Activated CD4-positive, alpha-beta T cell treated with anti-CD3 and anti-CD28 coated beads for 36 hours (primary cell): ENCODE results near the gene PEAK1. TPM values are rescaled to one million over a fixed set of nuclear protein-coding genes. Genes with fewer than 3 reads are reported as not detected.

Source experiments
- ATAC-seq: fragments of 200-7000 bp; cut with Tn5 transposase; one replicate; pipeline ENCODE4 v1.10.0; 2021; ENCODE audit warnings: mild to moderate bottlenecking, moderate library complexity
- CTCF ChIA-PET: fragments of 350-600 bp; sonication (Branson Sonifier 250); formaldehyde crosslinking; loops from one replicate; lab custom pipeline; 2021; ENCODE audit warnings: antibody characterized with exemption; lab: Charles Lee
- POLR2A ChIA-PET: fragments of 350-600 bp; sonication (Branson Sonifier 250); formaldehyde crosslinking; loops from one replicate; lab custom pipeline; 2021; ENCODE audit warnings: antibody characterized with exemption, inconsistent platforms; lab: Charles Lee
- DNase-seq: peaks from one replicate; pipeline ENCODE4 v3.0.0-alpha.2; 2020
- H3K27ac Mint-ChIP-seq: one replicate; pipeline ENCODE4 v1.8.0; 2021; ENCODE audit warnings: mixed read lengths
- H3K27me3 Mint-ChIP-seq: one replicate; pipeline ENCODE4 v1.8.0; 2021; ENCODE audit warnings: mixed read lengths
- H3K36me3 Mint-ChIP-seq: one replicate; pipeline ENCODE4 v1.8.0; 2021; ENCODE audit warnings: low read depth, mixed read lengths
- H3K4me1 Mint-ChIP-seq: one replicate; pipeline ENCODE4 v1.8.0; 2021; ENCODE audit warnings: mixed read lengths
- H3K4me3 Mint-ChIP-seq: one replicate; pipeline ENCODE4 v1.8.0; 2021; ENCODE audit warnings: mild to moderate bottlenecking, moderate library complexity, mixed read lengths
- H3K9me3 Mint-ChIP-seq: one replicate; pipeline ENCODE4 v1.8.0; 2021; ENCODE audit warnings: low read depth, mixed read lengths
- intact Hi-C, 2 experiments: fragments of 100-400 bp; cut with DNase I in 1 of 2; cut with micrococcal nuclease in 1 of 2; formaldehyde crosslinking; loops; one replicate each; pipeline versions ENCODE4 v1.14.2 to v1.15.1; 2022 to 2024; cut with DNase I, micrococcal nuclease
- total RNA-seq, 2 experiments: library from RNA; stranded (reverse); gene quantifications; one replicate each; pipeline ENCODE4 v1.2.3, GENCODE V29; 2021

Gene PEAK1
- total RNA-seq, 2 experiments from 2014 or later, result 26.5 to 27.0 TPM

DNA sequence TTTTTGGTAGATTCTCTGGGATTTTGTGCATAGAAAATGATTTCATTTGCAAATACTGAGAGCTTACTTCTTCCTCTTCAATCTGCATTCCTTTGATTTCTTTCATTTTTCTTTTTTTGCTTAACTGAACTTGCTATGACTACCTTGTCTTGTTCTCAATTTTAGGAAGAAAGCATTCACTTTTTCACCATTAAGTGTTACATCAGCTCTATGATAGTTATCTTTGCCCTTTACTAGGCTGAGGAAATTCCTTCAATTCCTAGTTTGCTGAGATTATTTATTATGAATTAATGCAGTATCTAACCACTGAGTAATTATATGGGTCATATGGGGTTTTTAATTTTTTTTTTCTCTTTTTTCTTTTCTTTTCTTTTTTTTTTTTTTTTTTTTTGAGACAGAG, 172.8 kb downstream of the PEAK1 start:
- H3K4me1 Mint-ChIP-seq, result peaks cover 9% of the 10 kb centered on the region
- no peaks in the 10 kb centered on the region for H3K27me3 Mint-ChIP-seq
- DNase-seq, result no peak
- peaks cover 2% of the 10 kb centered on the region for H3K36me3 Mint-ChIP-seq
- ChIA-PET POLR2A (no interaction called here), CTCF (no interaction called here)
- intact Hi-C loops, result no loop called here
- no peaks in the 10 kb centered on the region for H3K9me3 Mint-ChIP-seq
- no peak overlapping the region for H3K27ac Mint-ChIP-seq
- no peak for ATAC-seq
- H3K4me3 Mint-ChIP-seq, result no peak overlapping the region

DNA sequence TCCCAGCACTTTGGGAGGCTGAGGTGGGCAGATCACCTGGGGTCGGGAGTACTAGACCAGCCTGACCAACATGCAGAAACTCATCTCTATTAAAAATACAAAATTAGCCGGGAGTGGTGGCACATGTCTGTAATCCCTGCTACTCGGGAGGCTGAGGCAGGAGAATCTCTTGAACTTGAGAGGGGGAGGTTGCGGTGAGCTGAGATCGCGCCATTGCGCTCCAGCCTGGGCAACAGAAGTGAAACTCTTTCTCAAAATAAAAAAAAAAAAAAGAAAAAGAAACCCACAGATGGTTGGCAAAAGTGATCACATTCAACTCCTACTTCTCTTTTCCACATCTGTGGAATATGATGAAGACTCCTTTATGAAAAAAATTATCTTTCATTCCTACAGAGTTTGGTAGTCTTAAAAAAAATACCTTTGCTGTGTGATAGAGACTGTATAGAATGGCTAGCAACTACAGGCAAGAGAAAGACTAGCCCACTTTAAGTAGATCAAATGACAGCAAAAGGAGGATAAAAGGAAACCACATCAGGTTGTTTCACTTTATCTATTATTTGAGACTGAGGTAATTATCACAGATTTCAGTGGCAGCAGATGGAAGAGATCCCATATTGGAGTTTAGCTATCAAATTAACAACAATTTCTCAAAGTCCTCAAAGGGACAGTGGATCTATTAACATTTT, 176.0 kb downstream of the PEAK1 start:
- intact Hi-C loops, result no loop called here
- H3K9me3 Mint-ChIP-seq, result no peaks in the 10 kb centered on the region
- POLR2A ChIA-PET, result no interaction called here

DNA sequence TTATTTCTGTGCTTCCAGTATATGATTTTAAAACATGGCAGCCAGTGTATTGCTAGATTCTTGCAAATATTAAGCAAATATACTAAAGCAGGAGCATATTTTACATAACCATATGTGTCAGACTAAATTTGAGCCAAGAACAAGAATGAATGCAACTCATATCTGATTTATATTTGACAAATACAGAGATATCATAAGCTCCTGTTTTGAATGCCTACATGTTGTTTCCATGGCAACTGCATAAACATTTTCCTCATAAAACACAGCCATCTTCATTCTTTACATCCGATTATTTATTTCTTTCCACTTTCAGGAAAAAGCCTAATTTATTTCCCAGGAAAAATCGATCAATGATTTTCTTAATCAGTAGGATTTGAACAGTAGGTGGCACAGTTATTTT, 176.8 kb downstream of the PEAK1 start:
- intact Hi-C loops, result no loop called here
- ChIA-PET POLR2A (no interaction called here), CTCF (no interaction called here)
- DNase-seq (no peak), ATAC-seq (no peak)
- H3K4me3 Mint-ChIP-seq, result no peak overlapping the region
- H3K9me3 Mint-ChIP-seq, result no peaks in the 10 kb centered on the region
- H3K27me3 Mint-ChIP-seq, result no peaks in the 10 kb centered on the region
- no peak overlapping the region for H3K27ac Mint-ChIP-seq
- H3K36me3 Mint-ChIP-seq, result peaks cover 2% of the 10 kb centered on the region
- peaks cover 4% of the 10 kb centered on the region for H3K4me1 Mint-ChIP-seq

More for the DNA sequence above, 176.0 kb downstream of the PEAK1 start:
- Mint-ChIP-seq H3K36me3 (peaks cover 2% of the 10 kb centered on the region), H3K4me3 (no peak overlapping the region), H3K27ac (no peak overlapping the region), H3K27me3 (no peaks in the 10 kb centered on the region), H3K4me1 (peaks cover 4% of the 10 kb centered on the region)
- CTCF ChIA-PET, result no interaction called here
- DNase-seq, result no peak
- ATAC-seq, result no peak

DNA sequence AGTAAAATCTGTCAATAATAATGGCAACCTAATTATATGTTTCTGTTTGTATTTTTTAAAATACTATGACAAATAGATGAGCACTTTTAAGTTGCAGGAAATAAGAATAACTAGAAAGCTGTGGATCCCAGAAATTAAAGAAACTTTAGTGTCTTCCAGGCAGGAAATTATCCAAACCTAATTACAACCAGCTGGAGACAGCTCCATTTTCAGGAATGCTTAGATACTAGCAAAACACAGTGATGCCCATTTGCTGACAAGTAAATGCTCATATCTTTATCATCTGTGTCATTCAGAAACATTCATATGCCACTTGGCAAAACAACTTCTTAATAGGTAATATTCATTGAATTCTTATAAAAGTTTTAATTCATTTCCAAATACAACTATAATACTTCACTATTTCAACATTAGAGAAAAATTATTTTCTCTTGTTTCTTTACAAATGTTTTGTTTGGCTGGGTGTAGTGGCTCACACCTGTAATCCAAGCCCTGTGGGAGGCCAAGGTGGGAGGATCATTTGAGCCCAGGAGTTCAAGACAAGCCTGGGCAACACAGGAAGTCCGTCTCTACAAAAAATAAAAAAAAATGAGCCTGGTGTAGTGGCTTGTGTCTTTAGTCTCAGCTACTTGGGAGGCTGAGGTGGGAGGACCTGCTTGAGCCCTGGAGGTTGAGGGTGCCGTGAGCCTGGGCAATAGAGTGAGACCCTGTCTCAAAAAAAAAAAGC, 179.9 kb downstream of the PEAK1 start:
- Mint-ChIP-seq H3K27me3 (no peaks in the 10 kb centered on the region), H3K9me3 (peaks cover 7% of the 10 kb centered on the region), H3K4me1 (peaks cover 4% of the 10 kb centered on the region), H3K27ac (no peak overlapping the region), H3K4me3 (no peak overlapping the region), H3K36me3 (peaks cover 8% of the 10 kb centered on the region)
- CTCF ChIA-PET, result interaction anchor here (0.8 kb wide), 1 partner anchor 9 kb away, joined by 3 read pairs; no protein-coding TSS in a partner anchor
- ATAC-seq (no peak), DNase-seq (no peak)
- POLR2A ChIA-PET, result no interaction called here
- intact Hi-C loops, result no loop called here

DNA sequence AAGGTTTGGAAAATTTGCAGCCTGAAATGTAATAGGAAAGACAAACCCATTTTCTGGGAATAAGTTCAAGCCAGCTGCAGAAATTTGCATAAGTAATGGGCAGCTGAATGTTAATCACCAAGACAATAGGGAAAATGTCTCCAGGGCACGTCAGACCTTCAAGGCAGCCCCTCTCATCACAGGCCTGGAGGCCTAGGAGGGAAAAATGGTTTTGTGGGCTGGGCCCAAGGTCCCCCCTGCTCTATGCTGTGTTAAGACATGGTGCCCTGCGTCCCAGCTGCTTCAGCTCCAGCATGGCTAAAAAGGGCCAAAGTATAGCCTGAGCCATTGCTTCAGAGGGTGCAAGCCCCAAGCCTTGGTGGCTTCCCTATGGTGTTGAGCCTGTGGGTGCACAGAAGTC, 184.3 kb downstream of the PEAK1 start:
- no peak overlapping the region for H3K27ac Mint-ChIP-seq
- ChIA-PET CTCF (no interaction called here), POLR2A (no interaction called here)
- no peak for ATAC-seq
- intact Hi-C loops, result no loop called here
- no peak for DNase-seq
- H3K9me3 Mint-ChIP-seq, result peaks cover 7% of the 10 kb centered on the region
- H3K4me1 Mint-ChIP-seq, result peaks cover 6% of the 10 kb centered on the region
- H3K36me3 Mint-ChIP-seq, result peaks cover 6% of the 10 kb centered on the region
- no peaks in the 10 kb centered on the region for H3K27me3 Mint-ChIP-seq
- no peak overlapping the region for H3K4me3 Mint-ChIP-seq

DNA sequence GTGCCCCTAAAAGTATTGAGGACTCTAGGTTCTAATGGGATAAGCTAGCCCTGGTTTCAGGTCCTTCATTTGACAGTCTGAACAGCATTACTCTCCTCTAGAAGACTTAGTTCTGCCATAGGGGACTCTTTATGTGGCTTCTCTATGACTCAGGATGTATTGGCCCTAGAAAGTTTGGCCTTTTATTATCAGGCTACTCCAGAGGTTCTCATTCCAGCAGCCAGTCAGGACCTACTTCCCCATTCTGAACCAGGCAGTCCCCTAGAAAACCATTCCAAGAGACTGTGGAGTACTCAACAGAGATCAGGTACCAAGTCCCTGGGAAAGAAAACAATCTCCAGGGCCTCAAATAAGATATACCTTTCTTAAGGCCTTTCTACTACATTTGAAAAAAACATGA, 191.1 kb downstream of the PEAK1 start:
- no peak overlapping the region for H3K4me3 Mint-ChIP-seq
- no peaks in the 10 kb centered on the region for H3K27me3 Mint-ChIP-seq
- H3K4me1 Mint-ChIP-seq, result peaks cover 17% of the 10 kb centered on the region
- H3K9me3 Mint-ChIP-seq, result no peaks in the 10 kb centered on the region
- POLR2A ChIA-PET, result no interaction called here
- H3K27ac Mint-ChIP-seq, result no peak overlapping the region
- CTCF ChIA-PET, result no interaction called here
- intact Hi-C loops, result no loop called here
- ATAC-seq, result no peak
- no peak for DNase-seq
- H3K36me3 Mint-ChIP-seq, result no peaks in the 10 kb centered on the region

DNA sequence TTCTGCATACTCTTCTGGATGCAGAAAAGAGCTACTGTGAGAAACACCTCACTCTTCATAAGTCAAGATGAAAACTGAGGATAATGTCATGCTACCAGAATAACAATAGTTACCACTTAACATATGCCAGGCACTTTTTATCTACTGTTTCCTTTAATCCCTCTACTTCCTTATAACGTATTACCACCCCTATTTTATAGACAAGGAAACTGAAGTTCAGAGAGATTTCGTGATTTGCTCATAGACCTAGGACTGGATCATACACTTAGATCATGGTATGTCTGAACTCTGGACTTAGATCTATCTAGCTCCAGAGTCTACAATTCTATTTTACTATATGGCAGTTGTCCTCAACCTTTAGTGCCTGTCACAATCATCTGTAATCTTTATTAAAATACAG, 193.3 kb downstream of the PEAK1 start:
- H3K9me3 Mint-ChIP-seq, result no peaks in the 10 kb centered on the region
- peaks cover 12% of the 10 kb centered on the region for H3K4me1 Mint-ChIP-seq
- no peaks in the 10 kb centered on the region for H3K27me3 Mint-ChIP-seq
- H3K36me3 Mint-ChIP-seq, result no peaks in the 10 kb centered on the region
- no peak overlapping the region for H3K4me3 Mint-ChIP-seq
- intact Hi-C loops, result no loop called here
- ChIA-PET CTCF (no interaction called here), POLR2A (no interaction called here)
- ATAC-seq, result no peak
- H3K27ac Mint-ChIP-seq, result no peak overlapping the region
- no peak for DNase-seq

DNA sequence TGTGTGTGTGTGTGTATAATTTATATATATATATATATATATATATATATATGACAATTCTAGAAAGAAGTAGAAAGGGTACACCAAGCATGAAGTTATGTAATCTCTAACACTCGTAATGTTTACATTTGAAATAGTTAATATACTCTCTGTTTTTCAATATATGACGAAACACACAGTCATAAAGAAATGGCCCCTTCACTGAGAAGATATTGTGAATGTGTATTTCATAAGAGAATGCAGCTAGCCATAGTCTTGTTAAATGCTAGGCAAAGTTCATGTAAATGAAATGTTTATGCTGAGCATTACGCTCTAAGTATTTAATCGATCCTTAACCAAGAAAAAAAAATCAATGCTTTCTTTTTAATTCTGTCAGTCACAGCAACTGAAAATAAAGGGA, 194.3 kb downstream of the PEAK1 start:
- Mint-ChIP-seq H3K4me3 (no peak overlapping the region), H3K27me3 (no peaks in the 10 kb centered on the region), H3K36me3 (no peaks in the 10 kb centered on the region), H3K4me1 (peaks cover 12% of the 10 kb centered on the region), H3K27ac (no peak overlapping the region), H3K9me3 (no peaks in the 10 kb centered on the region)
- ChIA-PET POLR2A (no interaction called here), CTCF (no interaction called here)
- ATAC-seq, result no peak
- no peak for DNase-seq
- intact Hi-C loops, result no loop called here

DNA sequence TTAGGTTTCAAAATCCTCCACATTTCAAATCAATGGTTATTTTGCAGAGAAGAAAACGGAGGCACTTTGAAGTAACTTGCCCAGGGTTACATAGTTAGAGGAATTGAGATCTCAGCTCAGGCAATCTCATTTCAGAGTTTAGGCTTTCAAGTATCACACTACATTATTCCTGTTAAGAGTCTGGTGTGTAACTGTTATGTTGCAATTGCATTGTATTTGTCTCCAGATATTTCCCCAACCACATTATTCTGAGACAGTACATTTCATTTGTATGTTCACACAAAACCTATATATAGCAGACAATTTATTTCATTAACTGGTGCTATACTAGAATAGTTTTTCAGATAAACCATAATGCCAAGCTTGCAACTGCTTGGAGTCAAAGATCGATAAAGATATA, 194.8 kb downstream of the PEAK1 start:
- ATAC-seq (no peak), DNase-seq (no peak)
- Mint-ChIP-seq H3K27ac (no peak overlapping the region), H3K27me3 (no peaks in the 10 kb centered on the region), H3K9me3 (no peaks in the 10 kb centered on the region), H3K36me3 (no peaks in the 10 kb centered on the region), H3K4me1 (peaks cover 12% of the 10 kb centered on the region), H3K4me3 (no peak overlapping the region)
- intact Hi-C loops, result no loop called here
- ChIA-PET POLR2A (interaction anchor here (0.5 kb wide), 1 partner anchor 123 kb away, joined by 3 read pairs; no protein-coding TSS in a partner anchor), CTCF (no interaction called here)

DNA sequence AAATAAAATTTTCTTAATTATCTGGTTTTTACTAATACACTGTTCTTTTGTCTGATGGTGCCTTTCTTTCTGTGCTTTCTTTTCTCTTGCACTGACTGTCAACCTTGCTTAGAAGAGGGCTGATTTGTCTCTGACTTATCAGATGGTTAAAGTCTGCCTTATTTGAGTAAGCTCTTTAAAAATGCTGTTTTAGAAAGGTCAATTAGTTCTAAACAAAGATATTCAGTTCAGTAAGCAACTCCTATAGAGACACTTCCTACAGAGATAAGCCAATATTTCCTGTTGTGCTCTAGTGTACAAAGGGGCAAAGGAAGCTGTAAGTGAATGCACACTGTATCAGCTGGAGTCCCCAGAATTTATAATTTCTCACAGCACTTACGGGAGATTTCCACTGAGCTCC, 195.6 kb downstream of the PEAK1 start:
- ATAC-seq, result no peak
- H3K4me3 Mint-ChIP-seq, result no peak overlapping the region
- no peaks in the 10 kb centered on the region for H3K27me3 Mint-ChIP-seq
- no peak for DNase-seq
- no peaks in the 10 kb centered on the region for H3K36me3 Mint-ChIP-seq
- POLR2A ChIA-PET, result interaction anchor here (0.5 kb wide), 1 partner anchor 122 kb away, joined by 3 read pairs; no protein-coding TSS in a partner anchor
- no peaks in the 10 kb centered on the region for H3K9me3 Mint-ChIP-seq
- H3K27ac Mint-ChIP-seq, result no peak overlapping the region
- H3K4me1 Mint-ChIP-seq, result peaks cover 12% of the 10 kb centered on the region
- intact Hi-C loops, result no loop called here
- CTCF ChIA-PET, result interaction anchor here (0.7 kb wide), 1 partner anchor 20 kb away, joined by 3 read pairs; no protein-coding TSS in a partner anchor

DNA sequence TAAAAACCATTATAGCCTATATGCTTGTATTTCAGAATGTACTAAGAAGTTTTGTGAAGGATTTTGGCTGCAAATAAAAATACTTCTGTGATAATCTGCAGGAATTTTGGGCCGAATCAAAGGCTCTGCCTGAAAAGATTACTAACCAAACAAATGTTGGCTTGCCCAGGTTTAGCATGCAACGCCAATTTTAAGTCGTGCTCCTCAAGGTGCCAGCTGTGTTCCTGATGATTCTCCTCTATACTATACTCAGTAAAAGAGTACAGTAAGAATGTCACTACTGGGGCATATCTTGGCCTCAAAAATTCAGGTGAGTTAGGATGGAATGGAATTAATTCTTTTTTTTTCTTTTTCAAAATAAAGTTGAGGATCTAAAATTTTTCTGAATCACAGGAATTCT, 198.2 kb downstream of the PEAK1 start:
- H3K4me3 Mint-ChIP-seq, result no peak overlapping the region
- H3K36me3 Mint-ChIP-seq, result no peaks in the 10 kb centered on the region
- DNase-seq, result no peak
- no peak for ATAC-seq
- H3K9me3 Mint-ChIP-seq, result no peaks in the 10 kb centered on the region
- POLR2A ChIA-PET, result no interaction called here
- peaks cover 12% of the 10 kb centered on the region for H3K4me1 Mint-ChIP-seq
- CTCF ChIA-PET, result no interaction called here
- intact Hi-C loops, result no loop called here
- no peak overlapping the region for H3K27ac Mint-ChIP-seq
- H3K27me3 Mint-ChIP-seq, result no peaks in the 10 kb centered on the region

DNA sequence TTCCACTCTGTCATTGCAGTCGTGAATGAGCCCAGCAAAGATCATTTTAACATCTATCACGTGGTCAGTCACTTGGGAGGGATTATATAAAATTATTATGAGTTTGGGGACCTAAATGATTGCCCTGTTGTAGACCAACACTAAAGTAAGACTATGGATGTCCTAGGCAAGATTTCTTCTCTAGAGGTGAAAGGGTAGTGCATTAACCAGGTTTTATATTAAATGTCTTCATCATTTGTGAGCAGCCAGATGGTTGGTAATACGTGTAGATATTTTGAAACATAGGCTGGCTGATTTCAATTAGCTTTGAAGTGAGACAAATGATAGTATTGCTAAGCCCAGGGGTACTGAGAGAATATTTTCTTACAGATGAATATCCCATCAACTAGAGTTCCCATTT, 198.7 kb downstream of the PEAK1 start:
- ChIA-PET CTCF (no interaction called here), POLR2A (no interaction called here)
- ATAC-seq, result no peak
- Mint-ChIP-seq H3K27me3 (no peaks in the 10 kb centered on the region), H3K9me3 (no peaks in the 10 kb centered on the region), H3K4me3 (no peak overlapping the region), H3K27ac (no peak overlapping the region), H3K36me3 (no peaks in the 10 kb centered on the region), H3K4me1 (peaks cover 12% of the 10 kb centered on the region)
- DNase-seq, result no peak
- intact Hi-C loops, result no loop called here
